HL-60 (cell line): Measurements from ENCODE around the gene ABHD17B.

Source experiments
- DNase-seq, 2 experiments: peaks; one replicate each; pipeline ENCODE4 v3.0.0-alpha.2; 2010 to 2020; ENCODE audit warnings: low read depth in 1 of 2, low spot score in 1 of 2
- H3K27ac ChIP-seq: fragments of 250-450 bp; sonication (Bioruptor Pico); replicated peaks from 2 replicates; pipeline ENCODE4 v1.5.1; 2020; ENCODE audit warnings: mild to moderate bottlenecking, moderate library complexity
- H3K27me3 ChIP-seq: fragments of 250-450 bp; sonication (Bioruptor Pico); 2 replicates; pipeline ENCODE4 v1.5.1; 2021; ENCODE audit warnings: mild to moderate bottlenecking, moderate library complexity; ENCODE audit not compliant: insufficient read depth, poor library complexity, severe bottlenecking
- H3K4me3 ChIP-seq: replicated peaks from 2 replicates; pipeline ENCODE4 v1.5.1; 2011; ENCODE audit warnings: mild to moderate bottlenecking, control low read depth, low read length; ENCODE audit not compliant: insufficient read depth
- CTCF ChIP-seq: IDR thresholded peaks from one replicate; pipeline ENCODE4 v1.5.1; 2011; ENCODE audit warnings: low read length, control low read depth, inconsistent platforms; ENCODE audit not compliant: insufficient read depth
- GABPA ChIP-seq: IDR thresholded peaks from 2 replicates; pipeline ENCODE4 v1.6.1; 2012; ENCODE audit warnings: low read depth
- POLR2AphosphoS5 ChIP-seq: IDR thresholded peaks from 2 replicates; pipeline ENCODE4 v1.6.1; 2012; ENCODE audit warnings: low read depth
- REST ChIP-seq: IDR thresholded peaks from 2 replicates; pipeline ENCODE4 v1.6.1; 2012; ENCODE audit warnings: low read depth; ENCODE audit not compliant: insufficient replicate concordance
- SPI1 ChIP-seq: IDR thresholded peaks from 2 replicates; pipeline ENCODE4 v1.6.1; 2012; ENCODE audit warnings: low read depth, mild to moderate bottlenecking, borderline replicate concordance

ABHD17B gene

GRCh38 chr9:71929223-71929622 lies 18.2 kb upstream of the ABHD17B start:
- Histone ChIP-seq H3K27ac (no peak overlapping the region), H3K27me3 (no peaks in the 10 kb centered on the region), H3K4me3 (no peak overlapping the region)
- no peak for TF ChIP-seq POLR2AphosphoS5
- TF ChIP-seq SPI1: no peak
- no peak for TF ChIP-seq GABPA
- no peak for TF ChIP-seq CTCF
- no peak for TF ChIP-seq REST
- no peak for DNase-seq

GRCh38 chr9:71928806-71929205 lies 17.8 kb upstream of the ABHD17B start:
- Histone ChIP-seq H3K27ac (no peak overlapping the region), H3K27me3 (no peaks in the 10 kb centered on the region), H3K4me3 (no peak overlapping the region)
- DNase-seq: no peak
- no peak for TF ChIP-seq SPI1
- TF ChIP-seq POLR2AphosphoS5: no peak
- TF ChIP-seq REST: no peak
- TF ChIP-seq GABPA: no peak
- no peak for TF ChIP-seq CTCF

DNA sequence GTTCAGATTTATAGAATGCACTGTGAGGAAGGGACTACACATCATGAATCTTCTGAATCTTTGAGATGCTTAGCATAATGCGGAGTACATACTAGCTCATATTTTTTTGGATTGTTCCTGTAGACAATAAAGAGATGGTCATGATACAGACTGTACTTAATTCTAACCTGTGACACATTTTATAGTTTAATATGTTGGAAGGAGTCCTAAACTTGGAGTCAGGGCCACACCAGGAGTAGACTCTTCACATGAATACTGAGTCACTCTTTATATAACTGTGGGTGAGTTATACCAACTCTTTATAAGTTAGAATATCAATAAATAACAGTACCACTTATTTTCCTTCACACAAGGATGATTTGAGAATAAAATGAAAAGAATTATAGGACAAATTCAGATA lies 17.4 kb upstream of the ABHD17B start:
- Histone ChIP-seq H3K4me3 (no peak overlapping the region), H3K27me3 (no peaks in the 10 kb centered on the region), H3K27ac (no peak overlapping the region)
- TF ChIP-seq SPI1 (no peak), REST (no peak), POLR2AphosphoS5 (no peak), GABPA (no peak), CTCF (no peak)
- no peak for DNase-seq
